GM12872 (cell line): ENCODE measurements around the gene MYNN.

Experiments
- CTCF ChIP-seq: IDR thresholded peaks from 3 replicates; pipeline ENCODE4 v1.5.1; 2011; ENCODE audit warnings: low read depth, mild to moderate bottlenecking, low read length, moderate library complexity; ENCODE audit not compliant: insufficient read depth

Gene MYNN

GRCh38 chr3:169769287-169770181, 3.7 kb upstream of the MYNN start, which contains the start of gene ACTRT3:
ACTRT3 (minus strand) TSS chr3:169769561; CDS start chr3:169769520, 41 bp downstream.
- 0 out of 3 replicates have a peak, but pooled peaks have one; percentile 13 for TF ChIP-seq CTCF

GRCh38 chr3:169771497-169772304, 1.5 kb upstream of the MYNN start:
- no peak for TF ChIP-seq CTCF

- TF ChIP-seq CTCF = no peak
These were observed 795 bp upstream of the MYNN start for GRCh38 chr3:169772305-169772896.

GRCh38 chr3:169774186-169774585, 990 bp downstream of the MYNN start:
- no peak for TF ChIP-seq CTCF

GRCh38 chr3:169777822-169778221, 4.6 kb downstream of the MYNN start:
- TF ChIP-seq CTCF = no peak

- no peak for TF ChIP-seq CTCF
These were observed 7.5 kb downstream of the MYNN start for GRCh38 chr3:169780742-169781141.

- no peak for TF ChIP-seq CTCF
These were observed 8.1 kb downstream of the MYNN start for GRCh38 chr3:169781209-169781855.
